ENCODE data around the gene SNAI1.

DNA sequence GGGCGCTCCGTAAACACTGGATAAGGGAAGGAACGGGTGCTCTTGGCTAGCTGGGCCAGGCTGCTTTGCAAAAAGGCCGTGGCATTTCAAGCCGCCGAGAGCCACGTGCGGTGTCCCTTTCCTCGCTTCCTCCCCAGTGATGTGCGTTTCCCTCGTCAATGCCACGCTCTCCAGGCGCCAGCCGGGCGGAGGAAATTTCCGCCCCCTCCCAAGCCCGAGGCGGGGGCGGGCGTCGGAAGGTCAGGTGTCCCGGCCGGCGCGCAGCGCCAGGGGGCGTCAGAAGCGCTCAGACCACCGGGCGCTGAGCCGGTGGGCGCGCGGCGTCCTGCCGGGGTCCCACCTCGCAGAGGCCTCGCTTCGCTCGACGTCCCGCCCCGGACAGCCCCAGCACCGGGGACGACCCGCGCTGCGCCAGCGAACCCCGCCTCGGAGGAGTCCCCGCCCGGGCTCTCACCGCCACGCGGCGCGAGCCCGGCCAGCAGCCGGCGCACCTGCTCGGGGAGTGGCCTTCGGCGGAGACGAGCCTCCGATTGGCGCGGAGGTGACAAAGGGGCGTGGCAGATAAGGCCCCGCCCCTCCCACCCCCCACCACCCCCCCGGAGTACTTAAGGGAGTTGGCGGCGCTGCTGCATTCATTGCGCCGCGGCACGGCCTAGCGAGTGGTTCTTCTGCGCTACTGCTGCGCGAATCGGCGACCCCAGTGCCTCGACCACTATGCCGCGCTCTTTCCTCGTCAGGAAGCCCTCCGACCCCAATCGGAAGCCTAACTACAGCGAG lies at the start of gene SNAI1:
- TF ChIP-seq, protein P1, sequence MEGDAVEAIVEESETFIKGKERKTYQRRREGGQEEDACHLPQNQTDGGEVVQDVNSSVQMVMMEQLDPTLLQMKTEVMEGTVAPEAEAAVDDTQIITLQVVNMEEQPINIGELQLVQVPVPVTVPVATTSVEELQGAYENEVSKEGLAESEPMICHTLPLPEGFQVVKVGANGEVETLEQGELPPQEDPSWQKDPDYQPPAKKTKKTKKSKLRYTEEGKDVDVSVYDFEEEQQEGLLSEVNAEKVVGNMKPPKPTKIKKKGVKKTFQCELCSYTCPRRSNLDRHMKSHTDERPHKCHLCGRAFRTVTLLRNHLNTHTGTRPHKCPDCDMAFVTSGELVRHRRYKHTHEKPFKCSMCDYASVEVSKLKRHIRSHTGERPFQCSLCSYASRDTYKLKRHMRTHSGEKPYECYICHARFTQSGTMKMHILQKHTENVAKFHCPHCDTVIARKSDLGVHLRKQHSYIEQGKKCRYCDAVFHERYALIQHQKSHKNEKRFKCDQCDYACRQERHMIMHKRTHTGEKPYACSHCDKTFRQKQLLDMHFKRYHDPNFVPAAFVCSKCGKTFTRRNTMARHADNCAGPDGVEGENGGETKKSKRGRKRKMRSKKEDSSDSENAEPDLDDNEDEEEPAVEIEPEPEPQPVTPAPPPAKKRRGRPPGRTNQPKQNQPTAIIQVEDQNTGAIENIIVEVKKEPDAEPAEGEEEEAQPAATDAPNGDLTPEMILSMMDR (IDR thresholded peaks at IDR 0.05) = peak in 4 of 6 experiments; percentile 17 to 63 (median 51)
- TF ChIP-seq POLR2A (IDR thresholded peaks at IDR 0.05) = peak; percentile 73 to 82
